CD4-positive, alpha-beta T cell treated with Interleukin-17A for 1 hour (primary cell): ENCODE measurements around the gene ACSS3.
"Not testable (repeated sequence)": the region's sequence is repeated elsewhere in the genome, so short reads cannot be mapped to it uniquely, and the experiment has no call there.

ENCODE experiments used
- DNase-seq: peaks from one replicate; pipeline ENCODE4 v3.0.0-alpha.2; 2020

The ACSS3 gene

GRCh38 chr12:81172851-81173250, 95.0 kb downstream of the ACSS3 start:
- DNase-seq: no peak

GRCh38 chr12:81174664-81175063, 96.8 kb downstream of the ACSS3 start:
- no peak for DNase-seq

- DNase-seq: no peak
These were observed 98.9 kb downstream of the ACSS3 start for GRCh38 chr12:81176796-81177195.

DNA sequence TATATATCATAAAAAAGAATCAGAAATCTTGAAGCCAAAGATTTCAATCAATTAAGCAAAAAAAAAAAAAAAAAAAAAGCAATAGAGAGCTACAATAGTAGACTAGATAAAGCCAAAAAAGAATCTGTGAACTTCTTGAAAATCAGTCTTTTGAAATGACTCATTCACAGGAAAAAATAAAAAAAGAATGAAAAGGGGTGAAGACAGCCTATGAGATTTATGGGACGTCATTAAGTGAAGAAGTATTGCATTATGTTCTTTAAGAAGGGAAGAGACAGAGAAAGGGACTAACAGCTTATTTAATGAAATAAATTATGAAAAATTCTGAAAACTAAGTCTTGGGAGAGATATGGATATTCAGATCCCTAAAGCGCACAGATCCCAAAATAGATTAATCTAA, 103.8 kb downstream of the ACSS3 start:
- DNase-seq: no peak

DNA sequence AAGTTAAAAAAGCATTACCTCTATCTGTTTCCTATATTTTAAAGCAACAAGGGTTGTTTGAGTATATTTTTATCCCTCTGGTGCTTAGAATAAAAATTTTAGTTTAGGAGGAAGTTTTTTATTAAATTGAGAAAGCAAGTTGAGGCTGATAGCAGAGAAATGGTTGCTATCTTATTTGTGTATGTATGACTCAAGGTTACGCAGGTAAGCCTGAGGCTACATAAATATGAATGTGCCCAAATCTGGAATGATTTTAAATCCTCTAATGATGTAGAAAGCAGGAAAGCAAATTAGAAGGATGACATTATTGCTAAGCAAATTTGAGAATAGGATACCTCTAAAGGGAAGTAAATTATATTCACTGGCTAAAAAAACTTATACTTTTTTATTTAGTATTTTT, 109.8 kb downstream of the ACSS3 start:
- no peak for DNase-seq

GRCh38 chr12:81196595-81196994, 118.7 kb downstream of the ACSS3 start:
- no peak for DNase-seq

GRCh38 chr12:81200561-81200960, 122.7 kb downstream of the ACSS3 start:
- DNase-seq: not testable (repeated sequence)

DNA sequence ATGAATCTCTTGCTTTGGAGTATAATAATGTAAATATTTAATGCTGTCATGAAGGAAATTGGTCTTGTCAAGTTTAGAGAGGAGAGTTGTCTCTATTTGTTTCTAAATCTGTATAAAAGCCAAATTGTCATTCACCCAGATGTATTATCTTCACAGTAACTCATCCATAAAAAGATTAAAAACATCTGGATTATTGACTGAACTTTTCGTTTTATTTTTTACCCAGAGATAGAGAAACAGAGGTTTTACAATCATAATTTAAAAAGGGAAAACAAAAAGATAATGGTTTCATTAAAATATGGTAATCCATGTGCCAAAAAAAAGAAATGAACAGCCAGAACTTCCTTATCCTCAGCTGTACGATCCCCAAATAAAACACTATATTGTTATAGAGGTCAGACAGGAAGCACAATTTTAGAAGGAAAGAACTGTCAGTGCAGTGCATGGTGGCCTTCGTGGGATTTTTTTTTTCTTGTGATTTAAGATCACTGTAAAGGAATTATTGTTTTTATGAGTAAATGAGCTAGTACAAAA, 125.9 kb downstream of the ACSS3 start:
- no peak for DNase-seq

DNA sequence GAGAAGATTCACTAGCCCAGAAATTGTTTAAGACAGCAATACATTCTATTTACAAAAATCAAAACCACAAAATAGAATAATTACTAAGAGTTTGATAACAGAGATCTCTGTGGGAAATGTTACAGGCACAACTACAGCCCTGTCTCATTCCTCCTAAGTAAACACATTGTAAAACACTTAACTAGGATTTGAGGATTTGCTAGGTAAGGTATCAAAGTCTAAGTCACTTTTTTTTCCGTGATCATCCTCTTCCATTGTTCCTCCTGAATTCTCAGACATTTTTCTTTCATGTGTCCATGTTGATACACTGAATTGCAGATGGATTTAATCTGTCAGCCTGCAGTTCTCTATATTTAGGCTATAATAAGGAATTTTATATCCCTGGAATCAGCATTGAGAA, 127.5 kb downstream of the ACSS3 start:
- no peak for DNase-seq

GRCh38 chr12:81206429-81206828, 128.6 kb downstream of the ACSS3 start:
- DNase-seq: no peak

DNA sequence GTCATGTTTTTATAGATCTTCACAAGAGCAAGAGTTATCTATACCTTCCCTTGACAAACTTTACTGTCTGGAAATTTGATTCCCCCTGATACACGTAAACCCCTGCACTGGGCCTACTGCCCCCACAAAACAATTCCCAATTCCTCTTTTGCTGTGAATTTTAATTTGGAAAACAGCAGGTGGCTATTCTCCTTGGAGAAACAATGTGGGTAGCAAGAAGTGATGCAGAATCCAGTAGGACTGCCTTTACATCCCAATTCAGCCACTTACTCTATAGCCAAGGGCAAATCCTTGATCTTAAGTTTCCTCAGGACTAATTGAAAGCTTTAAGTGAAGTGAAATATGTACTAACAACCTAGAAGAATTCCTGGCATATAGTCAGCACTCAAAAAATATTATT, 129.3 kb downstream of the ACSS3 start:
- no peak for DNase-seq

DNA sequence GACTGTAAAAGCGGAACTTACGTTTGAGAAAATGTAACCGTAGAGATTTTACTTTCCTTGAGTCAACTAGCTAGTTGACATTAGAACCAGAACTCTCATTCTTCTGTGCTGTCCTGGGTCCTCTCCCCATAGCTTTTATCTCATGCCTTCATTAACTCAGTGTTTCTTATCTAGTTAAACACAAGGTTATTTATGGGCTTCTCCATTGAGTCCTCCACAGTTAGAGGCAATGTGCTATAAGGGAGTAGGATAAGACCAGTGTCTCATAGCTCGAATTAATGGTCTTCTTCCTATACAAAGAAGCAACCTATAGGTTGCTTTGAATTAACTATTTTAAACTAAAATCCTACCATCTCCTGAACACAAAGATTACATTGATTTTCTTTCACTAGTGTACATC, 129.8 kb downstream of the ACSS3 start:
- no peak for DNase-seq

- no peak for DNase-seq
These were observed 130.5 kb downstream of the ACSS3 start for GRCh38 chr12:81208187-81208911.

DNA sequence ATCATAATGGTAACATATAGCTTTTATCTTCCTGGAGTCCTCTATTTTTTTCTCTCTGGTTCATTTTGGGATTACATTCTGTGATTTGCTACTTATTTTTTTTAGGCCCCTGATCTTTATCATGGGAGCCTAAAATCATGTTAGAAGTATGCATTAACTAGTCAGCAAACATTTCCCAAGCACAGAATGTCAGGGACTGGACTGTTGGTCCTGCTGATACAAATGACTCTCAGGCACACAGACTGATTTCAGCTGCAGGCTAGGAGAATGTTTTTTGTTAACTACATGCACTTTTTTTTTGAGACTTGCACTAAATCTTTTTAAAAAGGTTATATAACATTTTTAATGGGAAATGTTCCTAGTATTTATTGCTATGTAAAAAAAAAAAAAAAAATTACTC, 131.1 kb downstream of the ACSS3 start:
- DNase-seq: no peak

DNA sequence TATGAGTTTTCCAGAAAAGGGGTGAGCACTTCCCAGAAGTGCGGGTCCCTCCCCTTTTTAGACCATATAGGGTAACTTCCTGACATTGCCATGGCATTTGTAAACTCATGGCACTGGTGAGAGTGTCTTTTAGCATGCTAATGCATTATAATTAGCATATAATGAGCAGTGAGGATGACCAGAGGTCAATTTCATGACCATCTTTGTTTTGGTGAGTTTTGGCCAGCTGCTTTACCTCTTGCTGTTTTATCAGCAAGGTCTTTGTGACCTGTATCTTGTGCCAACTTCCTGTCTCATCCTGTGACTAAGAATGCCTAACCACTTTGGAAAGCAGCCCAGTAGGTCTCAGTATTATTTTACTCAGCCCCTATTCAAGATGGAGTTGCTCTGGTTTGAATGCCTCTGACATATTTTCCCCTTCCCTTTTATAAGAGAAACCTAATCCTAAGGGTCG, 131.9 kb downstream of the ACSS3 start:
- DNase-seq: not testable (repeated sequence)

DNA sequence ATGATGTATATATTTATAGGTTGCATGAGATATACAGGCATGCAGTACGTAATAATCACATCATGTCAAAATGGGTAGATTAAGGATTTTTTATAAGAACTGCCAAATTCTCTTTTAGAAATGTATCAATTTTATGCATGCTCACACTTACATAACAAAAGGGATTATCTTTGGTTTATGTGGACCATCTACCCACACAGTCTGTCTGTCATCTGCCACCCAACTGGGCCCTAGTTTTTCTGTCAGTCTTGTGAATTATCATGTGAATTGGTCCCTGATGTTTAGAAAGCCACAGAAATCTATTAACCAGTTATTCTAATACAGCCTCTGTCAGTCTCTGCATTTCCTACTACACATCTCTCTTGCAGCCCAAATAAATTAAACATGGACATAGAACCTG, 133.4 kb downstream of the ACSS3 start:
- no peak for DNase-seq

GRCh38 chr12:81212996-81213696, 135.3 kb downstream of the ACSS3 start:
- DNase-seq: no peak

DNA sequence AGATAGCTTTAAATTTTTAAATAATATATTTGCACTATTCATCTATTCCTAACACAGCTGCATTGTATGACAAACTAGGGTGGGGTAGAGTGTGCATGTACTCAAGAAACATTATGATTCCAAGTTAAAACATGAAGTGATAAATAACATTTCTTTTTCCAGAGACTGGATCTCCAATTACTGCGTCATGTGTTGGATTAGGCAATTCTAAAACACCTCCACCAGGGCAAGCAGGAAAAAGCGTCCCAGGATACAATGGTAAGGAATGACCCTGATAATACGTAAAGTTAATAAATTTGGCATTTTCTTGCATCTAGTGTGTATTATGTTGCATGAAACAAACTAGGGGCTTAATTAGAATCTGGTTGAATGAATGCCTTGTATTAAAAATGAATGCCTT, 138.9 kb downstream of the ACSS3 start:
- no peak for DNase-seq

DNA sequence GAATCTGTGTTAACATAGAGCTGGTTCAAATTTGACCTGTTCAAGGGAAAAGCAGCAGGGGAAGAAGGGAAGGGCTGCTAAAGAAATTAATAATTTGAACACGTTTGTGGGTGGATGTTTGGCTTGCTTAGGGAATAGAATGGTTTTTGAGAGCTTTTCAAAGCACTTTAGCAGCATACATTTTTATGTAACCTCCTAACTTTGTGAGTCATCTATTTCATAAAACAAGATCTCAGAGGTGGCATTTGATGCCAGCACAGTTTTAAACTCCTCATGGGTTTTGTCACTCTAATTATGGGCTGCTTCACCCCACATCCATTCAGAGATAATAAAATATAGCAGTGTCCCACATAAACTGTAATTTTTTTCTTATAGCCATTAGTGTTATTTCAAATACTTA, 143.8 kb downstream of the ACSS3 start:
- DNase-seq: no peak

GRCh38 chr12:81222846-81223592, 145.1 kb downstream of the ACSS3 start:
- DNase-seq: no peak

DNA sequence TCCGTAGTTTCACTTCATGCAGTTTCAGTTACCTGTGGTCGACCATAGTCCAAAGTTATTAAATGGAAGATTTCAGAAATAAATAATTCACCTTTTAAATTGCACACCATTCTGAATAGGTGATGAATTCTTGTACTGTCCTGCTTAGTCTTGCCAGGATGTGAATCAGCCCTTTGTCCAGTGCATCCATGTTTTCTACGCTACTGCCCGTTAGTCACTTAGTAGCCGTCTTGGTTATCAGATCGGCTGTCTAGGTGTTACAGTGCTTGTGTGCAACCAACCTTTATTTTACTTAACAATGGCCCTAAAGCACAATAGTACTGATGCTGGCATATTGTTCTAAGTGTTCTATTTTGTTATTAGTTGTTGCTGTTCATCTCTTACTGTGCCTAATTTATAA, 146.7 kb downstream of the ACSS3 start:
- no peak for DNase-seq

GRCh38 chr12:81229759-81230158, 151.9 kb downstream of the ACSS3 start:
- DNase-seq: no peak

- DNase-seq: no peak
These were observed 153.9 kb downstream of the ACSS3 start for GRCh38 chr12:81231574-81232368.
